Stimulated activated naive CD8-positive, alpha-beta T cell treated with anti-CD3 and anti-CD28 coated beads, Interleukin-15, Interleukin-2, amounts not matched to agents 100 ng/mL and 50 ng/mL, for 24 hours (primary cell): ENCODE data around the gene APOBEC3G.

Experiments
- H3K27ac Mint-ChIP-seq: one replicate; pipeline ENCODE4 v1.8.0; 2021; ENCODE audit warnings: mild to moderate bottlenecking, mixed read lengths
- H3K27me3 Mint-ChIP-seq: one replicate; pipeline ENCODE4 v1.8.0; 2021; ENCODE audit warnings: mixed read lengths
- H3K36me3 Mint-ChIP-seq: one replicate; pipeline ENCODE4 v1.8.0; 2021; ENCODE audit warnings: low read depth, mixed read lengths
- H3K4me1 Mint-ChIP-seq: one replicate; pipeline ENCODE4 v1.8.0; 2021; ENCODE audit warnings: low read depth, mixed read lengths
- H3K4me3 Mint-ChIP-seq: one replicate; pipeline ENCODE4 v1.8.0; 2021; ENCODE audit warnings: mild to moderate bottlenecking, mixed read lengths
- H3K9me3 Mint-ChIP-seq: one replicate; pipeline ENCODE4 v1.8.0; 2021; ENCODE audit warnings: mixed read lengths

Gene APOBEC3G

DNA sequence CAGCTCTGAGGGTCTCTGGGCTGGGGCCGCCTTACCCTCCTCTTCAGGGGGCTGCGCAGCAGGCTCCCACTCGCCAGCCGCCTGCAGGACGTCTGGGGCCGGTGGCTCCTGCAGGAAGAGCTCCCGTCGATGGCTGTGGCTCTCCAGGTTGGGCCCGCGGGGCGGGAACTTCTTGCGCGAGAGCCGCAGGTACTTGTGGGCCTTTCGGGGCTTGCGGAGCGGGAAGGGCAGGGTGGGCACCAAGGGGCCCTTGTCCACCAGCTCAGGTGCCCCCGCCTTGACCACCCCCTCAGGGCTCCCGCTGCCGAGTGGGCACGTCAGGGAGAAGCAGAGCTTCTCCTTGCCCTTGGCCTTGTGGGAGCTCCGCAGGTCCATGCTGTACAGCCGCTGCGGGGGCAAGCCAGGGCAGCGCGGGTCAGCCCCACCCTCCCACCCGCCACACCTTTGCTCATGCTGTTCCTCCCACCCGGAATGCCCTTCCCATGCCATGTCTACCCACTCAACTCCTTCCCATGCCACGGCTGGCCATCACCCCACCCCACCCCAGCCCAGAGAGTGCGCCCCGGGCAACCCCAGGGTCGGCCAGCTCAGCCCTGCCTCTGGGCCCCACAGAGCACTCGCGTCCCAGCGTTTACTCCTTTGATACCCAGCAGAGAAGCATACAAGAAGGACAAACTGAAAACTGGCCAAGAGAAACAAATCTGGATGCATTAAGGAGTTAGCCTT is 57.5 kb downstream of the APOBEC3G start:
- H3K36me3 Mint-ChIP-seq = no peaks in the 10 kb centered on the region
- H3K4me1 Mint-ChIP-seq = no peaks in the 10 kb centered on the region
- no peak overlapping the region for H3K4me3 Mint-ChIP-seq
- no peak overlapping the region for H3K27ac Mint-ChIP-seq
- H3K27me3 Mint-ChIP-seq = no peaks in the 10 kb centered on the region
- no peaks in the 10 kb centered on the region for H3K9me3 Mint-ChIP-seq

DNA sequence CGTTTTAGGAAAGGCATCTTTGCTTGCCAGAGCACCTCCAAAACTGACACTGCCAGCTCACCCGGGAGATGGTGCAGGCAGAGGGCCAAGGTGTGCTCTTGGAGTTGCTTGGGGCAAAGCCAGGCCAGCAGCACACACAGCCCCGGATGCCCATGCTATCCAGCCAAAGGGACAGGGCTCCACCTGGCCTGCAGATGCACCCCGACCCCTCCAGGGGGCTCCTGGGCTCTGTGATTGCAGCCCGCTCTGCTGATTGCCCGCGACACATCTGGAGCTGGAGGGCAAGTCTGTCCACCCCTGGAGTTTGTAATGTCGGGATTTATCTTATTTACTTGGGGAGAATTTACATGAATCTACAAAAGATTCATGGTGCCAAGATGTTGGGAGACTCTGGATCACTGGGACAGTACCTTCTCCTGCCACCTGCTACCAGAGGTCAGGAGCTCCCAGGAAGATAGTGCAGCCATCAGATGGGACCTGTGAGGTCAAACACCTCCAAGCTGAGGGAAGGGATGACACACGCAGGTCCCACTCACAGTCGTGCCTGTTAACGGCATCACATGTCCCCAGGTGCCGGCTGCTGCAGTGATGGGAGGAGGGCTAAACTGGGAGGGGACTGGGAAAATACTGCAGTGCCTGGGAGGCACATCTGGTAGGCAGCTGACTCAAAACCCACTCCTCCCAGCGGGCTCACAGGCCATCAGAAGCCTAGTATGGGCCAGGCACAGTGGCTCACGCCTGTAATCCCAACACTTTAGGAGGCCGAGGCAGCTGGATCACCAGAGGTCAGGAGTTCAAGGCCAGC is 58.2 kb downstream of the APOBEC3G start:
- H3K27me3 Mint-ChIP-seq = no peaks in the 10 kb centered on the region
- no peaks in the 10 kb centered on the region for H3K4me1 Mint-ChIP-seq
- H3K27ac Mint-ChIP-seq = no peak overlapping the region
- no peaks in the 10 kb centered on the region for H3K36me3 Mint-ChIP-seq
- no peaks in the 10 kb centered on the region for H3K9me3 Mint-ChIP-seq
- no peak overlapping the region for H3K4me3 Mint-ChIP-seq

DNA sequence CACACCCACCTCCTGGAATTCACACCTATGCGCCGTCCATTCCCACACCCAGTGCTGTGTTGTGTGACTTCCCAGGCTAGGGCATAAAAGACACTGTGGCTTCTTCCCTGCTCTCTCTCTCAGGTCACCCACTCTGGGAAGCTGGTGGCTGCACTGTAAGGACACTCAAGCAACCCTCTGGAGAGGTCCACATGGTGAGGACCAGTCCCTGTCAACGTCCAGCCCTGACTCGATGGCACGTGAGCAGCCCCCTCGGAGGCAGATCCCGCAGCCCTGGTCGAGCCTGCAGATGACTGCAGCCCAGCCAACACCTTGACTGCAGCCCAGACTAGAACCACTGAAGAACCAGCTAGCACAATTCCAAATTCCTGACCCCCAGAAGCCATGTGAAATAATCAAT is 59.2 kb downstream of the APOBEC3G start:
- no peak overlapping the region for H3K27ac Mint-ChIP-seq
- H3K36me3 Mint-ChIP-seq = no peaks in the 10 kb centered on the region
- no peak overlapping the region for H3K4me3 Mint-ChIP-seq
- H3K9me3 Mint-ChIP-seq = no peaks in the 10 kb centered on the region
- H3K27me3 Mint-ChIP-seq = no peaks in the 10 kb centered on the region
- no peaks in the 10 kb centered on the region for H3K4me1 Mint-ChIP-seq
